Measurements from ENCODE around the gene FRMD8. TPM values are rescaled to one million over a fixed set of nuclear protein-coding genes. Genes with fewer than 3 reads are reported as not detected.

FRMD8 gene
- total and polyA plus RNA-seq, 9 of the 15 experiments (the other 6 are each of a cell fraction or from before 2014, with no cell fraction given): 4.5 to 54.5 (median 15.8) TPM

GRCh38 chr11:65429724-65430405 is 43.4 kb downstream of the FRMD8 start (continued):
- TF ChIP-seq PBX2 (CRISPR knock-in tag; IDR thresholded peaks at IDR 0.05; ENCODE audit: low read depth): no peak
- TF ChIP-seq PBX2 (tag; conservative IDR thresholded peaks at IDR 0.05; ENCODE audit: low read depth): no peak
- no peak; the same call in 1 of the 2 replicates for TF ChIP-seq HOXB6 (CRISPR knock-in tag; IDR thresholded peaks at IDR 0.05; ENCODE audit: borderline replicate concordance)
- TF ChIP-seq CBX3 (IDR thresholded peaks at IDR 0.05; ENCODE audit: borderline replicate concordance in 1 of 2, low read length in 2 of 2): no peak
- no peak for TF ChIP-seq ZNF316 (IDR thresholded peaks at IDR 0.05)
- no peak; the same call in 1 of the 2 replicates for TF ChIP-seq ZNF3 (CRISPR knock-in tag; IDR thresholded peaks at IDR 0.05)
- peak; percentile 64 for TF ChIP-seq POLR2B (IDR thresholded peaks at IDR 0.05; ENCODE audit: low read depth, partially characterized antibody)
- TF ChIP-seq, protein P1, sequence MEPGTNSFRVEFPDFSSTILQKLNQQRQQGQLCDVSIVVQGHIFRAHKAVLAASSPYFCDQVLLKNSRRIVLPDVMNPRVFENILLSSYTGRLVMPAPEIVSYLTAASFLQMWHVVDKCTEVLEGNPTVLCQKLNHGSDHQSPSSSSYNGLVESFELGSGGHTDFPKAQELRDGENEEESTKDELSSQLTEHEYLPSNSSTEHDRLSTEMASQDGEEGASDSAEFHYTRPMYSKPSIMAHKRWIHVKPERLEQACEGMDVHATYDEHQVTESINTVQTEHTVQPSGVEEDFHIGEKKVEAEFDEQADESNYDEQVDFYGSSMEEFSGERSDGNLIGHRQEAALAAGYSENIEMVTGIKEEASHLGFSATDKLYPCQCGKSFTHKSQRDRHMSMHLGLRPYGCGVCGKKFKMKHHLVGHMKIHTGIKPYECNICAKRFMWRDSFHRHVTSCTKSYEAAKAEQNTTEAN (CRISPR knock-in tag; IDR thresholded peaks at IDR 0.05): no peak
- no peak for TF ChIP-seq SETDB1 (IDR thresholded peaks at IDR 0.05; ENCODE audit: low read length)
- no peak for TF ChIP-seq DACH1 (IDR thresholded peaks at IDR 0.05; ENCODE audit: partially characterized antibody)
- TF ChIP-seq NEUROD1 (IDR thresholded peaks at IDR 0.05; ENCODE audit: borderline replicate concordance, low read depth, low read length, partially characterized antibody): no peak
- TF ChIP-seq, protein P2, sequence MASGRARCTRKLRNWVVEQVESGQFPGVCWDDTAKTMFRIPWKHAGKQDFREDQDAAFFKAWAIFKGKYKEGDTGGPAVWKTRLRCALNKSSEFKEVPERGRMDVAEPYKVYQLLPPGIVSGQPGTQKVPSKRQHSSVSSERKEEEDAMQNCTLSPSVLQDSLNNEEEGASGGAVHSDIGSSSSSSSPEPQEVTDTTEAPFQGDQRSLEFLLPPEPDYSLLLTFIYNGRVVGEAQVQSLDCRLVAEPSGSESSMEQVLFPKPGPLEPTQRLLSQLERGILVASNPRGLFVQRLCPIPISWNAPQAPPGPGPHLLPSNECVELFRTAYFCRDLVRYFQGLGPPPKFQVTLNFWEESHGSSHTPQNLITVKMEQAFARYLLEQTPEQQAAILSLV (tag; IDR thresholded peaks at IDR 0.05): 0 out of 2 replicates have a peak, but pooled peaks have one; percentile 8
- TF ChIP-seq, protein P3, sequence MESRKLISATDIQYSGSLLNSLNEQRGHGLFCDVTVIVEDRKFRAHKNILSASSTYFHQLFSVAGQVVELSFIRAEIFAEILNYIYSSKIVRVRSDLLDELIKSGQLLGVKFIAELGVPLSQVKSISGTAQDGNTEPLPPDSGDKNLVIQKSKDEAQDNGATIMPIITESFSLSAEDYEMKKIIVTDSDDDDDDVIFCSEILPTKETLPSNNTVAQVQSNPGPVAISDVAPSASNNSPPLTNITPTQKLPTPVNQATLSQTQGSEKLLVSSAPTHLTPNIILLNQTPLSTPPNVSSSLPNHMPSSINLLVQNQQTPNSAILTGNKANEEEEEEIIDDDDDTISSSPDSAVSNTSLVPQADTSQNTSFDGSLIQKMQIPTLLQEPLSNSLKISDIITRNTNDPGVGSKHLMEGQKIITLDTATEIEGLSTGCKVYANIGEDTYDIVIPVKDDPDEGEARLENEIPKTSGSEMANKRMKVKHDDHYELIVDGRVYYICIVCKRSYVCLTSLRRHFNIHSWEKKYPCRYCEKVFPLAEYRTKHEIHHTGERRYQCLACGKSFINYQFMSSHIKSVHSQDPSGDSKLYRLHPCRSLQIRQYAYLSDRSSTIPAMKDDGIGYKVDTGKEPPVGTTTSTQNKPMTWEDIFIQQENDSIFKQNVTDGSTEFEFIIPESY (CRISPR knock-in tag; IDR thresholded peaks at IDR 0.05): no peak
- no peak for TF ChIP-seq E2F1 (CRISPR knock-in tag; IDR thresholded peaks at IDR 0.05)
- TF ChIP-seq TAF1 (IDR thresholded peaks at IDR 0.05; ENCODE audit: control insufficient read depth, extremely low read depth, insufficient read depth, low read length, severe bottlenecking): no peak
- no peak for TF ChIP-seq HINFP (tag; conservative IDR thresholded peaks at IDR 0.05; ENCODE audit: low read depth)
- TF ChIP-seq GABPA (tag; conservative IDR thresholded peaks at IDR 0.05; ENCODE audit: low read depth): no peak

All from K562 (cell line).